Lung microvascular endothelial cell (primary cell): Measurements from ENCODE around the gene MYG1. TPM values are rescaled to one million over a fixed set of nuclear protein-coding genes. Genes with fewer than 3 reads are reported as not detected.
A peak's percentile ranks its signal among the peaks of the same experiment; 100 is the strongest.
"Not testable (repeated sequence)": the region's sequence is repeated elsewhere in the genome, so short reads cannot be mapped to it uniquely, and the experiment has no call there.

ENCODE experiments used
- DNase-seq, 2 donors: peaks; one replicate each; pipeline versions ENCODE4 v3.0.0 to v3.0.0-alpha.2; 2010; ENCODE audit warnings: low read depth in 2 of 2
- total RNA-seq: library from RNA; depleted of rRNA; stranded (reverse); fragments of >200 nt; gene quantifications from 2 replicates; pipeline ENCODE4 v1.2.1, GENCODE V29; 2014

MYG1 gene
- total RNA-seq, 1 donor from 2014 or later: 35.9 TPM

GRCh38 chr12:53286448-53286847, 13.0 kb upstream of the MYG1 start:
- DNase-seq: no peak

DNA sequence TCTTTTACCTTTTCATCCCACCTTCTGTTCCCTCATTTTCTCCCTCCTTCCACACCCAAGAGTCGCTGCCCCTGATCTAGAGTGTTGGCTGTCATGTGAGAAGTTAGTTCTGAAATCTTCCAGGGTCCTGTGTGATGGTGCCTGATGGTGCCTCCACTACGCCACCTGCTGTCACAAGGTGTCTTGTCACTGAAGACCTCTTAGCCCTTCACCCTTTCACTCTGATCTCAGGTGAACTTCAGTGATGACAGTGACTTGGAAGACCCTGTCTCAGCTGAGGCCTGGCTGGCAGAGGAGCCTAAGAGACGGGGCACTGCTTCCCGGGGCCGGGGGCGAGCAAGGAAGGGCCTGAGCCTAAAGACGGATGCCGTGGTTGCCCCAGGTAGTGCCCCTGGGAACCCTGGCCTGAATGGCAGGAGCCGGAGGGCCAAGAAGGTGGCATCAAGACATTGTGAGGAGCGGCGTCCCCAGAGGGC, 11.7 kb upstream of the MYG1 start:
- peak; percentile 79 for DNase-seq

DNA sequence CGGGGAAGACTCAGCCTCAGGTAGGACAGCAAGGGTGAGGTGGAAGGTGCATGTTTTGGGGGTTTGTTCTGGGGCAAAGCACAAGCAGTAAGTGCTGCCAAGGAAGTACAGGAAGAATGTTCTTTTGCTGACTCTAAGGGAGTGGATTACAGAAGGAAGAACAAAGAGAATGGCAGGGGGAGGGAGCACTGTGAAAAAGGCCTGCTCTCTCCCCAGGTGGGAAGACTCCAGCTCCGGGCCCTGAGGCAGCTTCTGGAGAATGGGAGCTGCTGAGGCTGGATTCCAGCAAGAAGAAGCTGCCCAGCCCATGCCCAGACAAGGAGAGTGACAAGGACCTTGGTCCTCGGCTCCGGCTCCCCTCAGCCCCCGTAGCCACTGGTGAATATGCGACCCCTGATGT, 11.2 kb upstream of the MYG1 start:
- peak in 1 of 2 donors; percentile 22 for DNase-seq

- peak; percentile 52 to 87 for DNase-seq
Measured at GRCh38 chr12:53289891-53290290, 9.6 kb upstream of the MYG1 start.

- peak in 1 of 2 donors; percentile 60 for DNase-seq
Measured at GRCh38 chr12:53290661-53291060, 8.8 kb upstream of the MYG1 start.

DNA sequence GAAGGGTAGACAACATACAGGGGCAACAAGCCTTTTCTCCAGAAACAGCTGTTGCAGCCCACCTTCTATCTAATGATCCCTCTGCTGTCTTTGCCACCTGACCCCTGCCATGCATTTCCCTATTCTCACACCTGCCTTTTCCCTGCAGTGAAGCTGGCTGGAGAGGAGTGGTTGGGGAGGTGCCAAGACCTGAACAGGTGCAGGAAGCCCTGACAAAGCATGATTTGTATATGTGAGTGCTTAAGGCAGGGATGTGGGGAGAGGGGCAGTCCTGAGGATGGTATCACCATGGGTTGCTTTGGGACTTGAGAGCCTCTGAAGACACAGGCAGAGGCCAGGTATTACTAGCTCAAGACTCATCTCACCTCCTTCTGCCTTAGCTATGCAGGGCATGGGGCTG, 7.1 kb upstream of the MYG1 start:
- no peak for DNase-seq

DNA sequence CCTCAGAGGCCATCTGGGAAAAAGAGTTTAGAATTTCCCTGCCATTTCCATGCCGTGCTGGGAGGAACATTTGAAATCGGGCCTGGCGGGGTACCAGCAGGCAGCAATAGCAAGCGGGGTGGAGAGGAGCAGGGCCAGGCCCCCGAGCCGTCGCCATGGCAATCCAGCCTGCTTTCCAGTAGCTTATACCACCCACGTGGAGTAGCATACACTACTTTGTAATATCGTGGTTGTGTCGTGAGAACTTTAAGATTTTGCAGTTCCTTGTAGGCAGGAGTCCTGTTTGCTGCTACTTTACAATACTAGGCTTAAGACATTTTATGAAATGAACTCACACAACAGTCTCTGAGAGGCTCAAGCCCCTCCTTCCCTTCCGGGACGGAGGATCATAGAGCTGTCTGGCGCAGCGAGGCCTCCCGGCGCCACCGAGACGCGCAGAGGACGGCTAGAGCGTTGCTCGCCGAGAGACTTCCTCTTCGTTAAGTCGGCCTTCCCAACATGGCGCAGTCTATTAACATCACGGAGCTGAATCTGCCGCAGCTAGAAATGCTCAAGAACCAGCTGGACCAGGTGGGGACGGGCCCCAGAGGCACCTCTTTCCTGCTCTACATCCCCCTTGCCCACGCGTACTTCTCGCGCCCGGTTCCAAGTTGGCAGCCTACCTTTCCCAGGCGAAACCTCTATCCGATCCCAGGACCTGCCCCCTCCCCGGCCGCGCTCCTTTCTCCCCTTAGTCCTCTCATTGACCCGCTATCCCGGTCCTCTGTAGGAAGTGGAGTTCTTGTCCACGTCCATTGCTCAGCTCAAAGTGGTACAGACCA, 4.2 kb upstream of the MYG1 start, which contains the start of gene PFDN5:
TSS of gene PFDN5 (plus strand) at position 473 of the 821 bp plus-strand sequence. CDS start at position 499, 26 bp downstream.
- peak; percentile 94 to 98 for DNase-seq

DNA sequence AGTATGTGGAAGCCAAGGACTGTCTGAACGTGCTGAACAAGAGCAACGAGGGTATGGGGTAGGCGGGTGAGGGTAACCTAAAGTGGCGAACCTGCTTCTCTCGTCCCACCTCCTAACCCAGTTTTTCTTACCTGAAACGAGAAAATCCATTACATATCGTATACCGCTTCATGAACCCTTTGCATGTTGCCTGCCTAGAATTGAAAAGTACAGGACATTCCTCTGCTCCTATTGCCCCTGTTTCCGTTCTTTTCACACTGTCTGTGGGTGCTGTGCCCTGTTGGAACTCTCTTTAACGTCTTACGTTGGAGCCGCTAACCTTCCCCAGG, 3.6 kb upstream of the MYG1 start:
- no peak for DNase-seq

DNA sequence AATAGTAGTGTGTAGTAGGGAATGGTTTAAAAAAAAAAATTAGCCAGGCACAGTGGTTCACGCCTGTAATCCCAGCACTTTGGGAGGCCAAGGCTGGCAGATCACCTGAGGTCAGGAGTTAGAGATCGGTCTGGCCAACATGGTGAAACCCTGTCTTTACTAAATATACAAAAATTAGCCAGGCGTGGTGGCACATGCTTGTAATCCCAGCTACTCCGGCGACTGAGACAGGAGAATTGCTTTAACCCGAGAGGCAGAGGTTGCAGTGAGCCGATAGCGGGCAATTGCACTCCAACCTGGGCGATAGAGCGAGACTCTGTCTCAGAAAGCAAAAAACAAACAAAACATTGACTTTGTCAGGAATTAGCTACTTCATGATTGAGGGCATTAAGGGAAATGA, 2.4 kb upstream of the MYG1 start:
- DNase-seq: not testable (repeated sequence)

GRCh38 chr12:53298164-53298563, 1.3 kb upstream of the MYG1 start:
- peak in 1 of 2 donors; percentile 94 for DNase-seq

DNA sequence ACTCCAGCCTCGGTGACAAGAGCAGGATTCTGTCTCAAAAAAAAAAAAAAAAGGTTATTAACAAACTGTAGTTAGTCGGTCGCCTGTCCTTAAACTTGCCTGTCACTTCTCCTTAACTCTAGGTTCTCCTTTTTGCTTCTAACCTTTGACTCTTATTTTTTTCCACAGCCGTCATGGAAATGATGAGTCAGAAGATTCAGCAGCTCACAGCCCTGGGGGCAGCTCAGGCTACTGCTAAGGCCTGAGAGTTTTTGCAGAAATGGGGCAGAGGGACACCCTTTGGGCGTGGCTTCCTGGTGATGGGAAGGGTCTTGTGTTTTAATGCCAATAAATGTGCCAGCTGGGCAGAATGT, 418 bp upstream of the MYG1 start:
- DNase-seq: peak; percentile 74 to 84

- peak in 1 of 2 donors; percentile 61 for DNase-seq
Measured at GRCh38 chr12:53300187-53300586, 692 bp downstream of the MYG1 start.

- DNase-seq: no peak
Measured at GRCh38 chr12:53302903-53303302, 3.4 kb downstream of the MYG1 start.

GRCh38 chr12:53306826-53307225, 7.3 kb downstream of the MYG1 start:
- no peak for DNase-seq

- no peak for DNase-seq
Measured at GRCh38 chr12:53308276-53308675, 8.8 kb downstream of the MYG1 start.

- no peak for DNase-seq
Measured at GRCh38 chr12:53313996-53314395, 14.5 kb downstream of the MYG1 start.

DNA sequence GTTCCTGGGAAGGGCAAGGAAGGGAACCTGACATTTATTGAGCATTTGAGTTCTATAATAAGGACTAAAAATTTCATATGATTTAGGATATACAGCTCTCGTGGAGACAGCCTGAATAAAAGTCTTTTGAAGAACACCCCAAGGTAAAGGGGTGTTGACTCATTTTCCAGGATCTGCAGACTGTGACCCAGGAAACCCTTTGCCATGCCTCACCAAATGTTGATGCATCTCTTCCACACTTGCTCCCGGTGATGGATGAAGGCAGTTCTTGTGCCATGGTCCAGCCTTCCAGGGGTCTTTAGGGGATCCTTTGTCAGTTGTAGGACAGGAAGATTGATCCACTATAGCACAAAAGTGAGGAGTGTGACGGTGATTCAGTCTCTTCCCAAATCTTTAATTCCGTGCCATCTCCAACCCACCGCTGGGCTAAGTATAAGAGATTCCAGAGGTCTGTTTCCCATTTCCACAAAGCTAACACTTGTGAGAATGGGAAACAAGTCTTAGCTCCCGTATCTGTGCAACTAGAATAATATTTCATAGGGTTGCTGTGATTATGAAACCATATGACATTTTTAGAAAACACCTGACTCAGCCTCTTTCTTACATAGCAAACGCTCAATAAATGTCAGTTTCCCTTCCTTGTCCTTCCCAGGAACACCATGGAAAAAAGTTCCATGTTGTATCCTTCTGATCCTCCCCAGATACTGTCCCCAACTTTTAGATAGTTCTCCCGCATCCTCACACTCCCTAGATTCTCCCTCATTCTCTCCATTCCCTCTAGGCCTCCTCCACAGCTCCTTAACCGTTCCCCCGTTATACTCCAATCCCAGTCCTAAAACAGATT, 21.1 kb downstream of the MYG1 start:
- peak in 1 of 2 donors; percentile 20 for DNase-seq

DNA sequence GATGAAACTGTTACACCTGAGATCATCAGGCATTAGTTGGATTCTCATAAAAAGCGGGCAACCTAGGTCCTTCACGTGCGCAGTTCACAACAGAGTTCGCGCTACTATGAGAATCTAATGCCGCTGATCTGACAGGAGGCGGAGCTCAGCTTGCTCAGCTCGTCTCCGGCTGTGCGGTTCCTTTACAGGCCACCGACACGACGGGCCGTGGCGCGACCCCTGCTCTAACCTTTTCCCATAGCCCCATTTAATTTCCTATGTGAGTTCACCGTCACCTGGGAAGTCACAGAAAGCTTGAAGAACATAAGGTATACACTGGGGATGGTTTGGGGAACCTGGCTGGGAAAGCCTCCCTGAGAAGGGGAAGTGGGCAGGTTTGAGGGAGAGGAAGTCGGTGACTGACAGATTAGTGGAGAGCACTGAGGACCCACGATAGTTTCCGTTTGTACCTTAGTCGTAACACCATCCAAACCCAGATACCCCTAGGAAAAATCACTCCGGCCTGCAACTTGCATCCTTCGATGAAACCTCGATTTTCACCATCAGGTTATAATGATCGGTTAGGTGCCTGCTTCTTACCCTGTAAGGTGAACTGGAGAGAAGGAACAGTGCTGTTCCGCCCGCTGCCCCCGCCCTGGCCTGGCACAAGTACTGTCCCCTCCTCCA, 24.8 kb downstream of the MYG1 start:
- peak in 1 of 2 donors; percentile 13 for DNase-seq

GRCh38 chr12:53324779-53325510, 25.4 kb downstream of the MYG1 start:
- peak; percentile 91 to 92 for DNase-seq

DNA sequence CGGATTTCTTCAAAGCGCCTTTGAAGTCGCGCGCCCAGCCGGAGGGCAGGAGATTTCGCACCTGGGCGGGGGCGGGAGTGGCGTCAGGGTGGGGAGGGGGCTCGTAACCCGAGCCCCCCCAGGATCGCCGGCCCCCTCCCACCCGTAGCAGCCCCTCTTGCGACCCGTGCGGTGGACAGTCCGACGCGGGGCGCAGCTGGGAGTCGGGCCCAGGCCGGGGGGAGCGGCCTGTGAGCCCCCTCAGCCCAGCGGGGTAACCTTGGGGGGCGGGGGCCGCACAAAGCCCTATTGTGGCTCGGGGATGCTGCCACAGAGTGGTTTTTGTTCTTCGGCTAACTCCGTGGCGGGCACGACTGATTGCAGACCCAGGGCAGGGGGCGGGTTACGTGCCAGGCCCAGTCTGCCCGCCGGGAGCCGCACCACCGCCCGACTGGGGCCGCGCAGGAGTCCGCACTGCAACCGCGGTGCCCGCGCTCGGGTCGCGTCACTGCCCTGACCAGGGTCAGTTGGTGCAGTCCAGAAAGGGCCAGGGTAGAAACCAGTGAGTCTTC, 26.1 kb downstream of the MYG1 start:
- peak; percentile 27 to 37 for DNase-seq
